ENCODE data around the gene PTPN11. TPM values are rescaled to one million over a fixed set of nuclear protein-coding genes. Genes with fewer than 3 reads are reported as not detected.
A peak's percentile ranks its signal among the peaks of the same experiment; 100 is the strongest.
"Not testable (repeated sequence)": the region's sequence is repeated elsewhere in the genome, so short reads cannot be mapped to it uniquely, and the experiment has no call there.

PTPN11 gene
- total RNA-seq, 4 donors from 2014 or later: 90.6 to 136 (median 110) TPM

DNA sequence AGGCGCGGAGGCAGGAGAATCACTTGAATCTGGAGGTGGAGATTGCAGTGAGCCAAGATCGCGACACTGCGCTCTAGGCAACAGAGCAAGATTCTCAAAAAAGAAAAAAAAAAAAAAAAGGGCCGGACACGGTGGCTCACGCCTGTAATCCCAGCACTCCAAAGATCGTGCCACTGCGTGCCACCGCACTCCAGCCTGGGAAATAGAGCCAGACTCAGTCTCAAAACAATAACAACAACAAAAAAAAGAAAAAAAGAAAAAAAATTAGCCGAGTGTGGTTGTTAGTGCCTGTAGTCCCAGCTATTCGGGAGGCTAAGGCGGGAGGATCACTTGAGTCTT lies 8.9 kb upstream of the PTPN11 start:
- Histone ChIP-seq H3K9me3 (no peaks in the 10 kb centered on the region), H3K4me1 (peaks cover 0 to 23% (median 7%) of the 10 kb centered on the region in 4 donors), H3K36me3 (peaks cover 0 to 33% (median 5%) of the 10 kb centered on the region in 3 donors), H3K27me3 (no peaks in the 10 kb centered on the region), H3K27ac (no peak overlapping the region), H3K4me3 (peak overlapping the region in 1 of 4 donors; percentile 66)
- no peak for DNase-seq (ENCODE audit: low spot score in 2 of 2)
- 95 to 97% methylated on average over 14 of the region's 14 CpGs for WGBS, 2 donors
- TF ChIP-seq POLR2A (IDR thresholded peaks at IDR 0.05) (no peak), CTCF (IDR thresholded peaks at IDR 0.05) (no peak), EP300 (IDR thresholded peaks at IDR 0.05) (no peak)

GRCh38 chr12:112413855-112414625 lies 4.7 kb upstream of the PTPN11 start:
- no peaks in the 10 kb centered on the region for H3K27me3 ChIP-seq
- no peaks in the 10 kb centered on the region for H3K36me3 ChIP-seq
- DNase-seq (ENCODE audit: low spot score in 2 of 2): no peak
- 38 to 61% methylated on average over 2 of the region's 2 CpGs for WGBS, 2 donors
- H3K4me1 ChIP-seq: peaks cover 0 to 12% (median 5%) of the 10 kb centered on the region in 4 donors
- no peaks in the 10 kb centered on the region for H3K9me3 ChIP-seq
- no peak overlapping the region for H3K27ac ChIP-seq
- no peak overlapping the region for H3K4me3 ChIP-seq
- TF ChIP-seq CTCF (IDR thresholded peaks at IDR 0.05) (no peak), POLR2A (IDR thresholded peaks at IDR 0.05) (no peak), EP300 (IDR thresholded peaks at IDR 0.05) (no peak)

DNA sequence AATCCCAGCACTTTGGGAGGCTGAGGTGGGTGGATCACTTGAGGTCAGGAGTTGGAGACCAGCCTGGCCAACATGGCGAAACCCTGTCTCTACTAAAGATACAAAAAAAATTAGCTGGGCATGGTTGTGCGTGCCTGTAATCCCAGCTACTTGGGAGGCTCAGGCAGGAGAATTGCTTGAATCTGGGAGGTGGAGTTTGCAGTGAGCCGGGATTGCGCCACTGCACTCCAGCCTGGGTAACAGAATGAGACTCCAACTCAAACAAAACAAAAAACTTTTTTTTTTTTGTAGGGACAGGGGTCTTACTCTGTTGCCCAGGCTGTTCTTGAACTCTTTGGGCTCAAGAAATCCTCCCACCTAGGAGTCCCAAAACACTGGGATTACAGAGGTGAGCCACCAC lies 3.3 kb upstream of the PTPN11 start:
- not testable (repeated sequence) for H3K27ac ChIP-seq; DNase-seq (ENCODE audit: low spot score in 2 of 2); H3K9me3 ChIP-seq; H3K27me3 ChIP-seq; H3K36me3 ChIP-seq; H3K4me3 ChIP-seq
- peaks cover 0 to 23% (median 14%) of the 10 kb centered on the region in 4 donors for H3K4me1 ChIP-seq
- 87 to 93% methylated on average over 4 of the region's 4 CpGs for WGBS, 2 donors

- WGBS, 2 donors: 2 to 3% methylated on average over 18 of the region's 18 CpGs
- no peak for DNase-seq (ENCODE audit: low spot score in 2 of 2)
- no peaks in the 10 kb centered on the region for H3K36me3 ChIP-seq
- peak overlapping the region; percentile 97 to 99 (median 98) for H3K27ac ChIP-seq
- H3K27me3 ChIP-seq: no peaks in the 10 kb centered on the region
- H3K9me3 ChIP-seq: no peaks in the 10 kb centered on the region
- H3K4me1 ChIP-seq: peaks cover 0 to 48% (median 32%) of the 10 kb centered on the region in 4 donors
- peak overlapping the region; percentile 80 to 98 (median 86) for H3K4me3 ChIP-seq
- TF ChIP-seq EP300 (IDR thresholded peaks at IDR 0.05): no peak
- no peak for TF ChIP-seq POLR2A (IDR thresholded peaks at IDR 0.05)
- no peak for TF ChIP-seq CTCF (IDR thresholded peaks at IDR 0.05)
Observed at GRCh38 chr12:112418273-112418607, 507 bp upstream of the PTPN11 start.

- Histone ChIP-seq H3K27ac (peak overlapping the region; percentile 97 to 99 (median 98)), H3K36me3 (no peaks in the 10 kb centered on the region), H3K4me1 (peaks cover 0 to 60% (median 37%) of the 10 kb centered on the region in 4 donors), H3K9me3 (no peaks in the 10 kb centered on the region), H3K4me3 (peak overlapping the region; percentile 80 to 98 (median 86)), H3K27me3 (no peaks in the 10 kb centered on the region)
- TF ChIP-seq EP300 (IDR thresholded peaks at IDR 0.05) (peak in 1 of 2 donors; percentile 68), CTCF (IDR thresholded peaks at IDR 0.05) (no peak), POLR2A (IDR thresholded peaks at IDR 0.05) (peak in 1 of 2 donors; percentile 33)
- WGBS, 2 donors: 6 to 8% methylated on average over 16 to 25 of the region's 31 CpGs
- DNase-seq (ENCODE audit: low spot score in 2 of 2): peak; percentile 53 to 58
Observed at GRCh38 chr12:112419297-112420133, 768 bp downstream of the PTPN11 start.

Data from tibial nerve (tissue), 4 donors.